ENCODE results near the gene DACH2. TPM values are rescaled to one million over a fixed set of nuclear protein-coding genes. Genes with fewer than 3 reads are reported as not detected.

DACH2 gene
- total RNA-seq (2011; cell fraction: chromatin; rRNA removed; ENCODE audit: low replicate concordance), result not detected in 2 replicates
- total RNA-seq (2011; cell fraction: nucleolus; rRNA removed), result not detected in 2 replicates
- not detected in 2 replicates for total RNA-seq (2011; cell fraction: nucleoplasm; rRNA removed)
- total RNA-seq (2014; rRNA removed), result not detected in 2 replicates
- total RNA-seq (2014; rRNA removed; fragmentation: Illumina TruSeq; extraction: Trizol), result not detected in 2 replicates
- not detected in 2 replicates for total RNA-seq (2015; rRNA removed; fragmentation: Illumina TruSeq; extraction: Trizol)
- not detected in 2 replicates for total RNA-seq (2021)
- not detected in 2 replicates for polyA plus RNA-seq (2011; rRNA removed)
- not detected in 2 replicates for polyA plus RNA-seq (2011; cell fraction: cytosol; rRNA removed)
- not detected in 2 replicates for polyA plus RNA-seq (2011; cell fraction: nucleus; rRNA removed)
- polyA plus RNA-seq (2012), result not detected in 2 replicates
- polyA plus RNA-seq (2014; fragmentation: Illumina TruSeq; extraction: Trizol), result not detected in 2 replicates
- polyA plus RNA-seq (2014; fragmentation: Nextera tagmentation; extraction: Ambion mirVana), result not detected
- polyA plus RNA-seq (2014; rRNA removed), result not detected in 2 replicates
- not detected in 2 replicates for polyA minus RNA-seq (2011; rRNA and poly(A)+ RNA removed)
- polyA minus RNA-seq (2011; cell fraction: cytosol; rRNA and poly(A)+ RNA removed), result not detected in 2 replicates
- not detected in 2 replicates for polyA minus RNA-seq (2011; cell fraction: nucleus; rRNA and poly(A)+ RNA removed)
- percentile 4 among the genes with signal in this experiment for Bru-seq, nascent RNA
- percentile 2 among the genes with signal in this experiment for BruChase-seq, experiment 1, labeled RNA remaining after a 2-hour chase
- BruChase-seq, experiment 2, labeled RNA remaining after a 6-hour chase, result percentile 3 among the genes with signal in this experiment
- long read RNA-seq, experiment 1, result 0 reads
- long read RNA-seq, experiment 2, result 0 reads
- long read RNA-seq, experiment 3, result 0 reads

GRCh38 chrX:86148024-86148511 is at the start of gene DACH2:
Gene DACH2, plus strand, starts transcription at chrX:86148451.
- Histone ChIP-seq H3K9me1 (ENCODE audit: control insufficient read depth, insufficient read depth, low read length) (no peaks in the 10 kb centered on the region), H3K36me3 (ENCODE audit: control insufficient read depth, insufficient read depth, low read length) (no peaks in the 10 kb centered on the region), H3K9me3 (replicated peaks; ENCODE audit: control insufficient read depth, insufficient read depth, low read depth, low read length) (no peaks in the 10 kb centered on the region), H3K79me2 (ENCODE audit: control insufficient read depth, insufficient read depth, low read length) (no peaks in the 10 kb centered on the region), H2AFZ (ENCODE audit: low read depth, low read length) (no peak within 1 kb of the TSS), H3K4me2 (ENCODE audit: insufficient read depth, low read length) (no peak within 1 kb of the TSS), H3K27me3 (ENCODE audit: control insufficient read depth in 2 of 2, insufficient read depth in 2 of 2, low read length in 2 of 2) (peaks cover 0 to 6% of the 10 kb centered on the region in 2 experiments; a peak in 1 of 5 replicates), H3K4me1 (replicated peaks in 1 of 2; ENCODE audit: control insufficient read depth in 2 of 2, insufficient read depth in 2 of 2, low read length in 2 of 2) (no peaks in the 10 kb centered on the region; a peak in 1 of 5 replicates), H3K4me3 (no peak within 1 kb of the TSS), H4K20me1 (replicated peaks; ENCODE audit: control insufficient read depth, insufficient read depth, low read length) (no peaks in the 10 kb centered on the region), H3K27ac (ENCODE audit: extremely low read depth, low read depth, low read length) (no peak within 1 kb of the TSS), H3K9ac (ENCODE audit: insufficient read depth in 1 of 2, low read depth in 2 of 2, low read length in 2 of 2) (no peak within 1 kb of the TSS)
- BruUV-seq (replicated peaks), result no TSS peak
- TF ChIP-seq PKNOX1 (IDR thresholded peaks at IDR 0.05) (peak; percentile 59), RFX5 (IDR thresholded peaks at IDR 0.05; ENCODE audit: low read depth, low read length) (no peak), NFYB (IDR thresholded peaks at IDR 0.05; ENCODE audit: extremely low read depth, insufficient read length) (peak; percentile 17)
- DNase-seq (ENCODE audit: extremely low read depth in 1 of 4, low spot score in 3 of 4) (peak; percentile 5 to 33 (median 28)), ATAC-seq (peak; percentile 86), FAIRE-seq (no peak)
- intact Hi-C loops (cut with micrococcal nuclease) (no loop called here), in situ Hi-C loops (cut with MboI) (no loop called here)
- ChIA-PET POLR2A (no interaction called here), CTCF (ENCODE audit: low intra/inter-chr PET ratio) (no interaction called here)
- WGBS (ENCODE audit: insufficient coverage, low coverage, missing lambda C conversion rate), result 11% methylated on average over 16 of the region's 34 CpGs

Measured in K562 (cell line).